ENCODE measurements around the gene OR52B2.

OR52B2 gene

GRCh38 chr11:6170226-6170625 lies at the start of gene OR52B2:
Gene OR52B2 (minus strand): TSS chr11:6170326. CDS start chr11:6170326, 0 bp downstream.
- DNase-seq = no peak

GRCh38 chr11:6219359-6219758 lies 49.2 kb upstream of the OR52B2 start:
- no peak for DNase-seq

- DNase-seq = no peak
These were observed 47.6 kb upstream of the OR52B2 start for GRCh38 chr11:6217722-6218121.

- DNase-seq = no peak
These were observed 46.4 kb upstream of the OR52B2 start for GRCh38 chr11:6216501-6216900.

GRCh38 chr11:6214530-6214929 lies 44.4 kb upstream of the OR52B2 start:
- no peak for DNase-seq

GRCh38 chr11:6210274-6210955 lies 40.3 kb upstream of the OR52B2 start:
- no peak for DNase-seq

GRCh38 chr11:6209801-6210200 lies 39.7 kb upstream of the OR52B2 start:
- no peak for DNase-seq

GRCh38 chr11:6206456-6207180 lies 36.5 kb upstream of the OR52B2 start:
- no peak for DNase-seq

GRCh38 chr11:6205366-6205765 lies 35.2 kb upstream of the OR52B2 start, which contains the start of gene C11orf42:
Gene C11orf42 (plus strand): TSS chr11:6205557. CDS start chr11:6205616, 59 bp downstream.
- DNase-seq = no peak

GRCh38 chr11:6204706-6205105 lies 34.6 kb upstream of the OR52B2 start:
- DNase-seq = no peak

- DNase-seq = no peak
These were observed 33.2 kb upstream of the OR52B2 start for GRCh38 chr11:6203327-6203726.

- DNase-seq = no peak
These were observed 31.9 kb upstream of the OR52B2 start for GRCh38 chr11:6202041-6202440.

- no peak for DNase-seq
These were observed 31.4 kb upstream of the OR52B2 start for GRCh38 chr11:6201481-6201880.

- no peak for DNase-seq
These were observed 30.8 kb upstream of the OR52B2 start for GRCh38 chr11:6200975-6201374.

GRCh38 chr11:6199174-6199810 lies 29.2 kb upstream of the OR52B2 start, which contains the start of gene OR52W1:
Gene OR52W1 (plus strand): TSS chr11:6199224. CDS start chr11:6199224, 0 bp downstream.
- DNase-seq = no peak

- DNase-seq = no peak
These were observed 27.5 kb upstream of the OR52B2 start for GRCh38 chr11:6197466-6198200.

- no peak for DNase-seq
These were observed 26.3 kb upstream of the OR52B2 start for GRCh38 chr11:6196396-6196795.

GRCh38 chr11:6194065-6194581 lies 24.0 kb upstream of the OR52B2 start:
- DNase-seq = no peak

- no peak for DNase-seq
These were observed 21.6 kb upstream of the OR52B2 start for GRCh38 chr11:6191742-6192141.

- no peak for DNase-seq
These were observed 5.3 kb upstream of the OR52B2 start for GRCh38 chr11:6175440-6175839.

GRCh38 chr11:6156628-6157359 lies 13.3 kb downstream of the OR52B2 start:
- DNase-seq = no peak

- no peak for DNase-seq
These were observed 18.0 kb downstream of the OR52B2 start for GRCh38 chr11:6152126-6152525.
